PC-9 (cell line): ENCODE data around the gene FBXL13.
"Not testable (repeated sequence)": the region's sequence is repeated elsewhere in the genome, so short reads cannot be mapped to it uniquely, and the experiment has no call there.

Experiments used
- CTCF ChIP-seq: fragments of 200-600 bp; sonication (generic); conservative IDR thresholded peaks from 2 replicates; pipeline ENCODE4 v1.6.1; 2017; ENCODE audit warnings: mixed run types, antibody characterized with exemption, mild to moderate bottlenecking, moderate library complexity
- EZH2 ChIP-seq: fragments of 200-600 bp; sonication (generic); IDR thresholded peaks from 2 replicates; pipeline ENCODE4 v1.8.0; 2017; ENCODE audit warnings: antibody characterized with exemption, low read depth

GRCh38 chr7:103020876-103021275, 53.7 kb downstream of the FBXL13 start:
- TF ChIP-seq CTCF, EZH2: not testable (repeated sequence)
